HL-60 (cell line): Measurements from ENCODE around the gene MOK.

Source experiments
- DNase-seq, 2 experiments: peaks; one replicate each; pipeline ENCODE4 v3.0.0-alpha.2; 2010 to 2020; ENCODE audit warnings: low read depth in 1 of 2, low spot score in 1 of 2
- H3K27ac ChIP-seq: fragments of 250-450 bp; sonication (Bioruptor Pico); replicated peaks from 2 replicates; pipeline ENCODE4 v1.5.1; 2020; ENCODE audit warnings: mild to moderate bottlenecking, moderate library complexity
- H3K27me3 ChIP-seq: fragments of 250-450 bp; sonication (Bioruptor Pico); 2 replicates; pipeline ENCODE4 v1.5.1; 2021; ENCODE audit warnings: mild to moderate bottlenecking, moderate library complexity; ENCODE audit not compliant: insufficient read depth, poor library complexity, severe bottlenecking
- H3K4me3 ChIP-seq: replicated peaks from 2 replicates; pipeline ENCODE4 v1.5.1; 2011; ENCODE audit warnings: mild to moderate bottlenecking, control low read depth, low read length; ENCODE audit not compliant: insufficient read depth
- GABPA ChIP-seq: IDR thresholded peaks from 2 replicates; pipeline ENCODE4 v1.6.1; 2012; ENCODE audit warnings: low read depth
- POLR2AphosphoS5 ChIP-seq: IDR thresholded peaks from 2 replicates; pipeline ENCODE4 v1.6.1; 2012; ENCODE audit warnings: low read depth
- SPI1 ChIP-seq: IDR thresholded peaks from 2 replicates; pipeline ENCODE4 v1.6.1; 2012; ENCODE audit warnings: low read depth, mild to moderate bottlenecking, borderline replicate concordance
- TF ChIP-seq, protein P1 (sequence below): IDR thresholded peaks from one replicate; pipeline ENCODE4 v1.5.1; 2011; ENCODE audit warnings: low read length, control low read depth, inconsistent platforms; ENCODE audit not compliant: insufficient read depth
- TF ChIP-seq, protein P2 (sequence below): IDR thresholded peaks from 2 replicates; pipeline ENCODE4 v1.6.1; 2012; ENCODE audit warnings: low read depth; ENCODE audit not compliant: insufficient replicate concordance

The MOK gene

DNA sequence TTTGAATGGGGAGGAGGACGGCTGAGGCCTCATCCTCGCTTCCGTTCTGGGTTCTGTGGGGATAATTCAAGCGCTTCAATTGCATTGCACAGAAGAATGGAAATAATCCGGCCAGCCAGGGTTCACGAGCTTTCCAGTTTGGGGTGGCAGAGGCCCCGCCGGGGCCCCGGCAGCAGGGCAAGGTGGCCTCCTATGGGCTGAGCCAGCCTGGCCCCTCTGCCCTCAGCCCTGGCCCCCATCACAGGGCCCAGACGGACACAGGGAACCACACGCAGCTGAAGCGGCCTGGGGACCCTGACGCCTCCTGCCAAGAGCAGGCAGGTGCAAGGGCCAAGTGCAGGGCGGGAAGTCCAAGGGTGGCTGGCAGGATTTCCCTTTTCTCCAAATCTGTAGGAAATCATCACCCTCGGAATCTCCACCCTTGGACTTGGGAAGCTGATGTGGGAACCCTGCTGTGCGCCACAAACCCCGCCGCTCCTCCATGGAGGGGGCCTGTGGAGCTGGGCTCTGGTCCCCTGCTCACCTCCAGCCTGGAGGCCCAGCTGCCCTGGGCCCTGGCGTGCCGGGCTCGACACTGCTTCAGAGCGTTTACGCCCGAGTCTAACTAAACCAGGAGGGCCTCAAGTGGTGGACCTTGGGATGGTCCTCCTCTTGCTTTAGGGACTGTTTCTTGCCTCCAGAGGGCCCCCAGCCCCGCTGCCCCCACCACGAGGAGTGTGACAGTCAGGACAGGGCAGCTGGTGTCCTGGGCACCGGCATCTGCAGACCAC, 78.4 kb downstream of the MOK start:
- no peak overlapping the region for H3K4me3 ChIP-seq
- H3K27me3 ChIP-seq = no peaks in the 10 kb centered on the region
- no peak overlapping the region for H3K27ac ChIP-seq
- no peak for DNase-seq
- TF ChIP-seq POLR2AphosphoS5 (no peak), GABPA (no peak), SPI1 (no peak)
- TF ChIP-seq, protein P1, sequence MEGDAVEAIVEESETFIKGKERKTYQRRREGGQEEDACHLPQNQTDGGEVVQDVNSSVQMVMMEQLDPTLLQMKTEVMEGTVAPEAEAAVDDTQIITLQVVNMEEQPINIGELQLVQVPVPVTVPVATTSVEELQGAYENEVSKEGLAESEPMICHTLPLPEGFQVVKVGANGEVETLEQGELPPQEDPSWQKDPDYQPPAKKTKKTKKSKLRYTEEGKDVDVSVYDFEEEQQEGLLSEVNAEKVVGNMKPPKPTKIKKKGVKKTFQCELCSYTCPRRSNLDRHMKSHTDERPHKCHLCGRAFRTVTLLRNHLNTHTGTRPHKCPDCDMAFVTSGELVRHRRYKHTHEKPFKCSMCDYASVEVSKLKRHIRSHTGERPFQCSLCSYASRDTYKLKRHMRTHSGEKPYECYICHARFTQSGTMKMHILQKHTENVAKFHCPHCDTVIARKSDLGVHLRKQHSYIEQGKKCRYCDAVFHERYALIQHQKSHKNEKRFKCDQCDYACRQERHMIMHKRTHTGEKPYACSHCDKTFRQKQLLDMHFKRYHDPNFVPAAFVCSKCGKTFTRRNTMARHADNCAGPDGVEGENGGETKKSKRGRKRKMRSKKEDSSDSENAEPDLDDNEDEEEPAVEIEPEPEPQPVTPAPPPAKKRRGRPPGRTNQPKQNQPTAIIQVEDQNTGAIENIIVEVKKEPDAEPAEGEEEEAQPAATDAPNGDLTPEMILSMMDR = no peak
- TF ChIP-seq, protein P2, sequence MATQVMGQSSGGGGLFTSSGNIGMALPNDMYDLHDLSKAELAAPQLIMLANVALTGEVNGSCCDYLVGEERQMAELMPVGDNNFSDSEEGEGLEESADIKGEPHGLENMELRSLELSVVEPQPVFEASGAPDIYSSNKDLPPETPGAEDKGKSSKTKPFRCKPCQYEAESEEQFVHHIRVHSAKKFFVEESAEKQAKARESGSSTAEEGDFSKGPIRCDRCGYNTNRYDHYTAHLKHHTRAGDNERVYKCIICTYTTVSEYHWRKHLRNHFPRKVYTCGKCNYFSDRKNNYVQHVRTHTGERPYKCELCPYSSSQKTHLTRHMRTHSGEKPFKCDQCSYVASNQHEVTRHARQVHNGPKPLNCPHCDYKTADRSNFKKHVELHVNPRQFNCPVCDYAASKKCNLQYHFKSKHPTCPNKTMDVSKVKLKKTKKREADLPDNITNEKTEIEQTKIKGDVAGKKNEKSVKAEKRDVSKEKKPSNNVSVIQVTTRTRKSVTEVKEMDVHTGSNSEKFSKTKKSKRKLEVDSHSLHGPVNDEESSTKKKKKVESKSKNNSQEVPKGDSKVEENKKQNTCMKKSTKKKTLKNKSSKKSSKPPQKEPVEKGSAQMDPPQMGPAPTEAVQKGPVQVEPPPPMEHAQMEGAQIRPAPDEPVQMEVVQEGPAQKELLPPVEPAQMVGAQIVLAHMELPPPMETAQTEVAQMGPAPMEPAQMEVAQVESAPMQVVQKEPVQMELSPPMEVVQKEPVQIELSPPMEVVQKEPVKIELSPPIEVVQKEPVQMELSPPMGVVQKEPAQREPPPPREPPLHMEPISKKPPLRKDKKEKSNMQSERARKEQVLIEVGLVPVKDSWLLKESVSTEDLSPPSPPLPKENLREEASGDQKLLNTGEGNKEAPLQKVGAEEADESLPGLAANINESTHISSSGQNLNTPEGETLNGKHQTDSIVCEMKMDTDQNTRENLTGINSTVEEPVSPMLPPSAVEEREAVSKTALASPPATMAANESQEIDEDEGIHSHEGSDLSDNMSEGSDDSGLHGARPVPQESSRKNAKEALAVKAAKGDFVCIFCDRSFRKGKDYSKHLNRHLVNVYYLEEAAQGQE = no peak

DNA sequence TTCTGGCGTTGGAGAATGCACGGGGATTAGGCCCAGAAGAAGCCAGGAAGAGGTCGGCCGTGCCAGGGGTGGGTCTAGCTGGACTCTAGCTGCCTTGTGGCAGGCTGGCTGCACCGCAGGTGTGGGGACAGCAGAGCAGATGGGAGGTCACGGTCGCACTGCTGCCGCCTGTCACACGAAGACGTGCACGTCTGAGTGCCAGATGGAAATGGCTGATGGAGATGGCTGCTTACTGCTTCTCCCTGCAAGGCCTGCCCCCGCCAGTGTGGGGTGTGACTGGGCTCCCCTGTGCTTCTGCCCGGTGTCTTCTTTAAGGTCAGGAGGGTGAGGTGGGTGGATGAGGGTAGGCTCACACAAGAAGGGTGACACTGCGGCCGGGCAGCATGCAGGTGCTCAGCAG, 79.0 kb downstream of the MOK start:
- Histone ChIP-seq H3K4me3 (no peak overlapping the region), H3K27me3 (no peaks in the 10 kb centered on the region), H3K27ac (no peak overlapping the region)
- DNase-seq = no peak
- TF ChIP-seq POLR2AphosphoS5 (no peak), SPI1 (no peak), GABPA (no peak)
- TF ChIP-seq, protein P1 = no peak
- TF ChIP-seq, protein P2 = no peak

DNA sequence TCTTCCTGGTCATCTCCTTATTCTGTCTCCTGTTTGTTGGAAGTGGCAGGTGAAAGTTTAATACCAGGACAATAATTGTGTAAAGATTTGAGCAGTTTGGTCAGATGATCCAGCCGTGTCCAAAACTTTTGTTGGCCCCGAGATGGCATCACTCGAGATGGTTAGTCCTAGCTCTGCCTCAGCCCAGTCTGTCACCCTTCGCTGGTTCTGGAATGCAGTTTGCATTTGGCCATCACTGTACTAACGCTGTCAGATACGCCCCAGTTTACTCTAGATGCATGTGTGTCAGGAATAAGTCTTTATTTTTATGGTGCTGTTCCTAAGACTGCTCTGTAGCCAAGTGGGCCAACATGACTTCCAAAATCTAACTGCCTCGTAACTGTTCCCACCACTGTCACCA, 79.6 kb downstream of the MOK start:
- TF ChIP-seq, protein P2 = no peak
- TF ChIP-seq POLR2AphosphoS5 (no peak), SPI1 (no peak), GABPA (no peak)
- TF ChIP-seq, protein P1 = no peak
- Histone ChIP-seq H3K27ac (no peak overlapping the region), H3K4me3 (no peak overlapping the region), H3K27me3 (no peaks in the 10 kb centered on the region)
- no peak for DNase-seq
